ENCODE results near the gene ALK. TPM values are rescaled to one million over a fixed set of nuclear protein-coding genes. Genes with fewer than 3 reads are reported as not detected.
A peak's percentile ranks its signal among the peaks of the same experiment; 100 is the strongest.

ALK gene
- total and polyA plus RNA-seq, 3 experiments from 2014 or later = not detected

- peaks cover 0 to 2% (median 0%) of the 10 kb centered on the region in 3 donors for H3K36me3 Mint-ChIP-seq
- no peak overlapping the region for H3K4me3 Mint-ChIP-seq
- H3K4me1 ChIP-seq (ENCODE audit: insufficient read depth, low read length) = no peaks in the 10 kb centered on the region
- CTCF ChIA-PET = no interaction called here
- no peaks in the 10 kb centered on the region for H3K9me3 ChIP-seq (ENCODE audit: low read length)
- no peak overlapping the region for H3K27ac ChIP-seq (ENCODE audit: low read depth, low read length)
- H3K4me1 Mint-ChIP-seq = no peaks in the 10 kb centered on the region
- no peaks in the 10 kb centered on the region for H3K36me3 ChIP-seq (ENCODE audit: insufficient read depth, low read length)
- POLR2A ChIA-PET = no interaction called here
- H3K4me3 ChIP-seq (ENCODE audit: low read length) = no peak overlapping the region
- no peak overlapping the region for H3K27ac Mint-ChIP-seq
- no peaks in the 10 kb centered on the region for H3K27me3 ChIP-seq (ENCODE audit: insufficient read depth, low read length, poor library complexity, severe bottlenecking)
- peaks cover 0 to 10% (median 2%) of the 10 kb centered on the region in 5 donors for H3K9me3 Mint-ChIP-seq
- H3K27me3 Mint-ChIP-seq = peaks cover 17 to 34% of the 10 kb centered on the region in 2 donors
- DNase-seq = no peak
Observed at GRCh38 chr2:29848566-29849310, 72.6 kb downstream of the ALK start.

DNA sequence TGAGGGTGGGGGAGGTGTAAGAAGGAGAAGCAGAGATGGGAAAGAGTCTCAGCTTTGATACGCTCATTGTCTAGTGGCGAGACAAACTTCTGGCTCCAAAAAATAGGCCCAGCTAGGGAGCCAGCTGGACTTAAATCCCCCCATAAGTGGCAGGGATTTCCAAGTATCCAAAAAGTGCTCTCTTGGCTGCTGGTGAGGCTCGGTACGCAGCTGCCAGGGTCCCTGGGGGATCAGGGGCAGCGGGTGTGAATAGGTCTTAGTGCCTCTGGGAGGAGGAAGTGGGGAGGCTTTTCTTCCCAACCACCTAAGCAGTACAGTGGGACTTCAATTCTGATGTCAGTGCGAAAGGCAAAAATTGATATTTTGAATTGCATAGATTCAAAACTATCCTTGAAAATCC is 73.5 kb downstream of the ALK start:
- H3K27me3 ChIP-seq (ENCODE audit: insufficient read depth, low read length, poor library complexity, severe bottlenecking) = no peaks in the 10 kb centered on the region
- no peak overlapping the region for H3K4me3 Mint-ChIP-seq
- CTCF ChIA-PET = no interaction called here
- no peaks in the 10 kb centered on the region for H3K36me3 ChIP-seq (ENCODE audit: insufficient read depth, low read length)
- H3K27ac Mint-ChIP-seq = no peak overlapping the region
- no peak for DNase-seq
- POLR2A ChIA-PET = no interaction called here
- no peak overlapping the region for H3K27ac ChIP-seq (ENCODE audit: low read depth, low read length)
- H3K27me3 Mint-ChIP-seq = peaks cover 19 to 42% of the 10 kb centered on the region in 2 donors
- H3K9me3 ChIP-seq (ENCODE audit: low read length) = no peaks in the 10 kb centered on the region
- peaks cover 0 to 9% (median 2%) of the 10 kb centered on the region in 5 donors for H3K9me3 Mint-ChIP-seq
- no peaks in the 10 kb centered on the region for H3K36me3 Mint-ChIP-seq
- no peak overlapping the region for H3K4me3 ChIP-seq (ENCODE audit: low read length)
- H3K4me1 ChIP-seq (ENCODE audit: insufficient read depth, low read length) = no peaks in the 10 kb centered on the region
- H3K4me1 Mint-ChIP-seq = no peaks in the 10 kb centered on the region

- ChIA-PET POLR2A (no interaction called here), CTCF (no interaction called here)
- Mint-ChIP-seq H3K9me3 (no peaks in the 10 kb centered on the region), H3K4me1 (no peaks in the 10 kb centered on the region), H3K4me3 (no peak overlapping the region), H3K27me3 (peaks cover 16 to 47% of the 10 kb centered on the region in 2 donors), H3K27ac (no peak overlapping the region), H3K36me3 (no peaks in the 10 kb centered on the region)
- no peak for DNase-seq
- Histone ChIP-seq H3K9me3 (ENCODE audit: low read length) (no peaks in the 10 kb centered on the region), H3K27ac (ENCODE audit: low read depth, low read length) (no peak overlapping the region), H3K4me1 (ENCODE audit: insufficient read depth, low read length) (no peaks in the 10 kb centered on the region), H3K36me3 (ENCODE audit: insufficient read depth, low read length) (no peaks in the 10 kb centered on the region), H3K4me3 (ENCODE audit: low read length) (no peak overlapping the region), H3K27me3 (ENCODE audit: insufficient read depth, low read length, poor library complexity, severe bottlenecking) (no peaks in the 10 kb centered on the region)
Observed at GRCh38 chr2:29844713-29845326, 76.6 kb downstream of the ALK start.

- no peak overlapping the region for H3K27ac Mint-ChIP-seq
- CTCF ChIA-PET = interaction anchor here (1.1 to 1.7 kb wide), 2 partner anchors 532 to 533 kb away, joined by 3 to 5 read pairs; no protein-coding TSS in a partner anchor
- DNase-seq = peak in 1 of 5 donors; percentile 5
Observed at GRCh38 chr2:29841386-29842004, 79.9 kb downstream of the ALK start.

GRCh38 chr2:29839306-29839705 is 82.1 kb downstream of the ALK start:
- no peak overlapping the region for H3K27ac Mint-ChIP-seq
- H3K27ac ChIP-seq (ENCODE audit: low read depth, low read length) = no peak overlapping the region
- no peak overlapping the region for H3K4me3 ChIP-seq (ENCODE audit: low read length)
- peaks cover 0 to 1% (median 0%) of the 10 kb centered on the region in 3 donors for H3K36me3 Mint-ChIP-seq
- H3K27me3 Mint-ChIP-seq = peaks cover 11 to 32% of the 10 kb centered on the region in 2 donors
- H3K27me3 ChIP-seq (ENCODE audit: insufficient read depth, low read length, poor library complexity, severe bottlenecking) = no peaks in the 10 kb centered on the region
- CTCF ChIA-PET = no interaction called here
- peaks cover 9 to 23% (median 17%) of the 10 kb centered on the region in 5 donors for H3K9me3 Mint-ChIP-seq
- H3K4me1 ChIP-seq (ENCODE audit: insufficient read depth, low read length) = no peaks in the 10 kb centered on the region
- no peaks in the 10 kb centered on the region for H3K36me3 ChIP-seq (ENCODE audit: insufficient read depth, low read length)
- H3K4me1 Mint-ChIP-seq = no peaks in the 10 kb centered on the region
- H3K9me3 ChIP-seq (ENCODE audit: low read length) = no peaks in the 10 kb centered on the region
- peak overlapping the region in 1 of 7 donors; percentile 12 for H3K4me3 Mint-ChIP-seq
- DNase-seq = no peak
- POLR2A ChIA-PET = no interaction called here

More at GRCh38 chr2:29841386-29842004, 79.9 kb downstream of the ALK start:
- Mint-ChIP-seq H3K4me1 (no peaks in the 10 kb centered on the region), H3K9me3 (peaks cover 7 to 14% (median 12%) of the 10 kb centered on the region in 5 donors), H3K36me3 (peaks cover 0 to 1% (median 0%) of the 10 kb centered on the region in 3 donors), H3K27me3 (peaks cover 9 to 35% of the 10 kb centered on the region in 2 donors), H3K4me3 (no peak overlapping the region)
- no peak overlapping the region for H3K4me3 ChIP-seq (ENCODE audit: low read length)
- H3K27me3 ChIP-seq (ENCODE audit: insufficient read depth, low read length, poor library complexity, severe bottlenecking) = no peaks in the 10 kb centered on the region
- H3K27ac ChIP-seq (ENCODE audit: low read depth, low read length) = no peak overlapping the region
- H3K9me3 ChIP-seq (ENCODE audit: low read length) = no peaks in the 10 kb centered on the region
- H3K36me3 ChIP-seq (ENCODE audit: insufficient read depth, low read length) = no peaks in the 10 kb centered on the region
- H3K4me1 ChIP-seq (ENCODE audit: insufficient read depth, low read length) = no peaks in the 10 kb centered on the region
- POLR2A ChIA-PET = no interaction called here

GRCh38 chr2:29837925-29838324 is 83.5 kb downstream of the ALK start:
- CTCF ChIA-PET = no interaction called here
- Histone ChIP-seq H3K4me1 (ENCODE audit: insufficient read depth, low read length) (no peaks in the 10 kb centered on the region), H3K9me3 (ENCODE audit: low read length) (no peaks in the 10 kb centered on the region), H3K36me3 (ENCODE audit: insufficient read depth, low read length) (no peaks in the 10 kb centered on the region), H3K27me3 (ENCODE audit: insufficient read depth, low read length, poor library complexity, severe bottlenecking) (no peaks in the 10 kb centered on the region), H3K27ac (ENCODE audit: low read depth, low read length) (no peak overlapping the region), H3K4me3 (ENCODE audit: low read length) (no peak overlapping the region)
- Mint-ChIP-seq H3K9me3 (peaks cover 9 to 23% (median 19%) of the 10 kb centered on the region in 5 donors), H3K4me3 (no peak overlapping the region), H3K27me3 (peaks cover 16 to 27% of the 10 kb centered on the region in 2 donors), H3K27ac (no peak overlapping the region), H3K4me1 (no peaks in the 10 kb centered on the region), H3K36me3 (peaks cover 0 to 1% (median 0%) of the 10 kb centered on the region in 3 donors)
- no peak for DNase-seq
- POLR2A ChIA-PET = no interaction called here

DNA sequence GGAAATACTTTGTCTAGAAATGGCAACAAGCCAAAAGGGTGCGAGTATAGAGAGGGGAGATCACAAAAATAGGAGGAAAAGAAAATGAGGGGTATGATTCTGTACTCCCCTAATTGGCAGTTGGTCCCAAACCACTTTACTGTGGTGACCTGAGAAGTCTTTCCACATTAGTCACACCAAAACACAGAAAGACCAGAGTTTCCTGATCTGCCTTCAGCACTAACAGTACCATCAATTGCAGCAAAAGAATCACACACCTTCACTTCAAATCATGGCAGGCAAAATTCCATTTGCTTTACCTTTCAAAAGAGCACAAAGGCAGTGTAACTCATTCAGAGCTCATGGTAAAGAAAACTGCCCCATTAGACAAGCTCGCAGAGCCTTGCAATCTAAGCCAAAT is 86.8 kb downstream of the ALK start:
- H3K4me1 Mint-ChIP-seq = no peaks in the 10 kb centered on the region
- peak overlapping the region in 1 of 8 donors; percentile 63 for H3K27ac Mint-ChIP-seq
- peaks cover 22 to 27% of the 10 kb centered on the region in 2 donors for H3K27me3 Mint-ChIP-seq
- H3K27ac ChIP-seq (ENCODE audit: low read depth, low read length) = no peak overlapping the region
- no peaks in the 10 kb centered on the region for H3K4me1 ChIP-seq (ENCODE audit: insufficient read depth, low read length)
- H3K4me3 Mint-ChIP-seq = no peak overlapping the region
- DNase-seq = no peak
- H3K36me3 ChIP-seq (ENCODE audit: insufficient read depth, low read length) = no peaks in the 10 kb centered on the region
- no peaks in the 10 kb centered on the region for H3K9me3 ChIP-seq (ENCODE audit: low read length)
- peaks cover 15 to 23% (median 19%) of the 10 kb centered on the region in 5 donors for H3K9me3 Mint-ChIP-seq
- ChIA-PET CTCF (no interaction called here), POLR2A (no interaction called here)
- H3K27me3 ChIP-seq (ENCODE audit: insufficient read depth, low read length, poor library complexity, severe bottlenecking) = no peaks in the 10 kb centered on the region
- no peak overlapping the region for H3K4me3 ChIP-seq (ENCODE audit: low read length)
- peaks cover 0 to 1% (median 0%) of the 10 kb centered on the region in 3 donors for H3K36me3 Mint-ChIP-seq

GRCh38 chr2:29834036-29834540 is 87.3 kb downstream of the ALK start:
- Mint-ChIP-seq H3K4me1 (no peaks in the 10 kb centered on the region), H3K27ac (no peak overlapping the region), H3K36me3 (peaks cover 0 to 1% (median 0%) of the 10 kb centered on the region in 3 donors), H3K4me3 (no peak overlapping the region), H3K27me3 (peaks cover 22 to 26% of the 10 kb centered on the region in 2 donors), H3K9me3 (peaks cover 15 to 23% (median 17%) of the 10 kb centered on the region in 5 donors)
- POLR2A ChIA-PET = no interaction called here
- Histone ChIP-seq H3K9me3 (ENCODE audit: low read length) (no peaks in the 10 kb centered on the region), H3K4me3 (ENCODE audit: low read length) (no peak overlapping the region), H3K27ac (ENCODE audit: low read depth, low read length) (no peak overlapping the region), H3K36me3 (ENCODE audit: insufficient read depth, low read length) (no peaks in the 10 kb centered on the region), H3K27me3 (ENCODE audit: insufficient read depth, low read length, poor library complexity, severe bottlenecking) (no peaks in the 10 kb centered on the region), H3K4me1 (ENCODE audit: insufficient read depth, low read length) (no peaks in the 10 kb centered on the region)
- CTCF ChIA-PET = no interaction called here
- no peak for DNase-seq
